ENCODE measurements around the gene EPB41L1.

Gene EPB41L1

GRCh38 chr20:36179170-36179945 is 24.8 kb downstream of the EPB41L1 start:
- no peaks in the 10 kb centered on the region for H3K9me3 ChIP-seq (ENCODE audit: control insufficient read depth, low read length)
- no peak overlapping the region for H3K9ac ChIP-seq
- H3K4me3 ChIP-seq (ENCODE audit: low read depth, low read length) = no peak overlapping the region
- H3K27me3 ChIP-seq (ENCODE audit: control insufficient read depth, insufficient read depth, low read length) = no peaks in the 10 kb centered on the region
- no peak overlapping the region for H2AFZ ChIP-seq
- no peak overlapping the region for H3K4me2 ChIP-seq (ENCODE audit: low read length)
- no peak for TF ChIP-seq CTCF (IDR thresholded peaks at IDR 0.05)
- no peaks in the 10 kb centered on the region for H3K4me1 ChIP-seq
- no peaks in the 10 kb centered on the region for H3K36me3 ChIP-seq (ENCODE audit: control insufficient read depth, insufficient read depth, low read length)
- H3K79me2 ChIP-seq = peaks cover 13% of the 10 kb centered on the region
- no peak overlapping the region for H3K27ac ChIP-seq

GRCh38 chr20:36180323-36180722 is 25.8 kb downstream of the EPB41L1 start:
- Histone ChIP-seq H2AFZ (no peak overlapping the region), H3K9me3 (ENCODE audit: control insufficient read depth, low read length) (no peaks in the 10 kb centered on the region), H3K4me3 (ENCODE audit: low read depth, low read length) (no peak overlapping the region), H3K4me2 (ENCODE audit: low read length) (no peak overlapping the region), H3K27ac (no peak overlapping the region), H3K79me2 (peaks cover 8% of the 10 kb centered on the region), H3K4me1 (no peaks in the 10 kb centered on the region), H3K9ac (no peak overlapping the region), H3K27me3 (ENCODE audit: control insufficient read depth, insufficient read depth, low read length) (no peaks in the 10 kb centered on the region), H3K36me3 (ENCODE audit: control insufficient read depth, insufficient read depth, low read length) (no peaks in the 10 kb centered on the region)
- TF ChIP-seq CTCF (IDR thresholded peaks at IDR 0.05) = no peak

- Histone ChIP-seq H3K36me3 (ENCODE audit: control insufficient read depth, insufficient read depth, low read length) (no peaks in the 10 kb centered on the region), H3K4me1 (no peaks in the 10 kb centered on the region), H3K27me3 (ENCODE audit: control insufficient read depth, insufficient read depth, low read length) (no peaks in the 10 kb centered on the region), H3K4me2 (ENCODE audit: low read length) (no peak overlapping the region), H3K27ac (no peak overlapping the region), H3K9ac (no peak overlapping the region), H3K79me2 (peaks cover 6% of the 10 kb centered on the region), H2AFZ (no peak overlapping the region), H3K9me3 (ENCODE audit: control insufficient read depth, low read length) (no peaks in the 10 kb centered on the region), H3K4me3 (ENCODE audit: low read depth, low read length) (no peak overlapping the region)
- no peak for TF ChIP-seq CTCF (IDR thresholded peaks at IDR 0.05)
Observed at GRCh38 chr20:36181934-36182603, 27.5 kb downstream of the EPB41L1 start.

- Histone ChIP-seq H3K27me3 (ENCODE audit: control insufficient read depth, insufficient read depth, low read length) (no peaks in the 10 kb centered on the region), H3K4me3 (ENCODE audit: low read depth, low read length) (no peak overlapping the region), H3K9me3 (ENCODE audit: control insufficient read depth, low read length) (no peaks in the 10 kb centered on the region), H3K36me3 (ENCODE audit: control insufficient read depth, insufficient read depth, low read length) (no peaks in the 10 kb centered on the region), H3K27ac (no peak overlapping the region), H3K79me2 (no peaks in the 10 kb centered on the region), H3K9ac (no peak overlapping the region), H2AFZ (no peak overlapping the region), H3K4me2 (ENCODE audit: low read length) (no peak overlapping the region), H3K4me1 (no peaks in the 10 kb centered on the region)
- TF ChIP-seq CTCF (IDR thresholded peaks at IDR 0.05) = no peak
Observed at GRCh38 chr20:36182604-36183154, 28.1 kb downstream of the EPB41L1 start.
